Lower lobe of right lung (tissue), 2 donors: ENCODE data around the gene DBN1. TPM values are rescaled to one million over a fixed set of nuclear protein-coding genes. Genes with fewer than 3 reads are reported as not detected.

Source experiments
- ATAC-seq, 2 donors: fragments of 200-7000 bp; cut with Tn5 transposase; one replicate each; pipeline ENCODE4 v1.9.1; 2020 to 2022; ENCODE audit warnings: mild to moderate bottlenecking in 2 of 2, moderate library complexity in 2 of 2
- DNase-seq: peaks from one replicate; pipeline ENCODE4 v3.0.0-alpha.2; 2020
- H3K27ac ChIP-seq: fragments of 200-600 bp; one replicate; pipeline ENCODE4 v1.8.0; 2022
- H3K27me3 ChIP-seq: fragments of 200-600 bp; one replicate; pipeline ENCODE4 v1.8.0; 2022; ENCODE audit warnings: low read depth
- H3K36me3 ChIP-seq: fragments of 200-600 bp; one replicate; pipeline ENCODE4 v1.8.0; 2022; ENCODE audit warnings: mild to moderate bottlenecking
- H3K4me1 ChIP-seq: fragments of 200-600 bp; one replicate; pipeline ENCODE4 v1.8.0; 2022
- H3K4me3 ChIP-seq: fragments of 200-600 bp; one replicate; pipeline ENCODE4 v1.8.0; 2022; ENCODE audit warnings: mild to moderate bottlenecking
- H3K9me3 ChIP-seq: fragments of 200-600 bp; one replicate; pipeline ENCODE4 v1.8.0; 2022
- CTCF ChIP-seq: fragments of 200-600 bp; IDR thresholded peaks from one replicate; pipeline ENCODE4 v1.8.0; 2022; ENCODE audit warnings: antibody characterized with exemption, mild to moderate bottlenecking
- intact Hi-C: fragments of 100-400 bp; cut with DNase I; formaldehyde crosslinking; loops from one replicate; pipeline ENCODE4 v1.11.0; 2022
- total RNA-seq: library from RNA; stranded (reverse); fragmentation: NEBNext Ultra II Directional; extraction: Animal tissue kit (Norgen Biotek cat#: 25700); gene quantifications from one replicate; pipeline ENCODE4 v1.2.1, GENCODE V29; 2021
- donor health status: DM: no; HTN: yes; CAD: no; lungs with severe emphysema.

Gene DBN1
- total RNA-seq, 1 donor from 2014 or later = 23.1 TPM

GRCh38 chr5:177482359-177482795 is 8.9 kb upstream of the DBN1 start:
- H3K27ac ChIP-seq = no peak overlapping the region
- no peak for TF ChIP-seq CTCF
- H3K4me1 ChIP-seq = peaks cover 24% of the 10 kb centered on the region
- H3K27me3 ChIP-seq = no peaks in the 10 kb centered on the region
- no peaks in the 10 kb centered on the region for H3K9me3 ChIP-seq
- no peak overlapping the region for H3K4me3 ChIP-seq
- ATAC-seq = no peak
- intact Hi-C loops = no loop called here
- peaks cover 40% of the 10 kb centered on the region for H3K36me3 ChIP-seq
- no peak for DNase-seq

GRCh38 chr5:177479774-177480173 is 6.3 kb upstream of the DBN1 start:
- TF ChIP-seq CTCF = no peak
- intact Hi-C loops = no loop called here
- Histone ChIP-seq H3K4me1 (peaks cover 24% of the 10 kb centered on the region), H3K27me3 (no peaks in the 10 kb centered on the region), H3K4me3 (no peak overlapping the region), H3K36me3 (peaks cover 18% of the 10 kb centered on the region), H3K9me3 (no peaks in the 10 kb centered on the region), H3K27ac (peak overlapping the region; percentile 62)
- DNase-seq (no peak), ATAC-seq (peak; percentile 35 to 36)

GRCh38 chr5:177478711-177479646 is 5.5 kb upstream of the DBN1 start:
- peak; percentile 79 for DNase-seq
- Histone ChIP-seq H3K27ac (peak overlapping the region; percentile 62), H3K4me1 (peaks cover 24% of the 10 kb centered on the region), H3K36me3 (peaks cover 17% of the 10 kb centered on the region), H3K4me3 (no peak overlapping the region), H3K9me3 (no peaks in the 10 kb centered on the region), H3K27me3 (no peaks in the 10 kb centered on the region)
- no peak for TF ChIP-seq CTCF
- intact Hi-C loops = no loop called here
- peak; percentile 78 to 79 for ATAC-seq

GRCh38 chr5:177477701-177478477 is 4.5 kb upstream of the DBN1 start:
- Histone ChIP-seq H3K27me3 (no peaks in the 10 kb centered on the region), H3K9me3 (no peaks in the 10 kb centered on the region), H3K4me1 (peaks cover 24% of the 10 kb centered on the region), H3K4me3 (no peak overlapping the region), H3K36me3 (peaks cover 7% of the 10 kb centered on the region), H3K27ac (no peak overlapping the region)
- DNase-seq (no peak), ATAC-seq (no peak)
- no peak for TF ChIP-seq CTCF
- intact Hi-C loops = no loop called here

- no peaks in the 10 kb centered on the region for H3K36me3 ChIP-seq
- no peak for DNase-seq
- ATAC-seq = no peak
- peaks cover 11% of the 10 kb centered on the region for H3K27me3 ChIP-seq
- H3K9me3 ChIP-seq = no peaks in the 10 kb centered on the region
- peaks cover 35% of the 10 kb centered on the region for H3K4me1 ChIP-seq
- intact Hi-C loops = no loop called here
- peak overlapping the region; percentile 4 for H3K27ac ChIP-seq
- TF ChIP-seq CTCF = no peak
- no peak overlapping the region for H3K4me3 ChIP-seq
Measured at GRCh38 chr5:177476531-177477233, 3.2 kb upstream of the DBN1 start.
